Panc1 (cell line): ENCODE data around the gene FAM131B. TPM values are rescaled to one million over a fixed set of nuclear protein-coding genes. Genes with fewer than 3 reads are reported as not detected.

Experiments used
- ATAC-seq: fragments of 200-7000 bp; cut with Tn5 transposase; 2 replicates; pipeline ENCODE4 v1.9.1; 2020; ENCODE audit warnings: mild to moderate bottlenecking, moderate library complexity
- BruUV-seq: library from RNA; stranded (reverse); fragments of 400-500 nt; replicated peaks from 2 replicates; lab custom pipeline; 2021; lab: Mats Ljungman, UMichigan
- CTCF ChIA-PET: fragments of 300-600 bp; sonication (Branson Sonifier 250); formaldehyde crosslinking; loops from one replicate; lab custom pipeline; 2022; ENCODE audit warnings: antibody characterized with exemption; lab: Charles Lee
- POLR2A ChIA-PET: fragments of 300-600 bp; sonication (Branson Sonifier 250); formaldehyde crosslinking; loops from one replicate; lab custom pipeline; 2022; ENCODE audit warnings: antibody characterized with exemption; lab: Charles Lee
- DNase-seq: peaks from one replicate; pipeline ENCODE4 v3.0.0-alpha.2; 2010; ENCODE audit warnings: low read depth, low spot score
- H3K27ac ChIP-seq: 2 replicates; pipeline ENCODE4 v1.5.1; 2011; ENCODE audit warnings: mild to moderate bottlenecking, low read length, inconsistent platforms
- H3K27me3 ChIP-seq: fragments of 200-500 bp; sonication (Bioruptor generic); 2 replicates; pipeline ENCODE4 v1.6.0; 2014; ENCODE audit warnings: low read length, inconsistent platforms; ENCODE audit not compliant: control insufficient read depth, insufficient read depth
- H3K36me3 ChIP-seq: fragments of 200-500 bp; sonication (Bioruptor generic); 2 replicates; pipeline ENCODE4 v1.5.1; 2014; ENCODE audit warnings: inconsistent platforms, mild to moderate bottlenecking, low read length, moderate library complexity; ENCODE audit not compliant: control insufficient read depth, insufficient read depth
- H3K4me1 ChIP-seq: 2 replicates; pipeline ENCODE4 v1.5.1; 2011; ENCODE audit warnings: inconsistent platforms, mild to moderate bottlenecking, low read length, moderate library complexity; ENCODE audit not compliant: control insufficient read depth, insufficient read depth
- H3K4me3 ChIP-seq, 2 experiments: 2 replicates each; pipeline ENCODE4 v1.5.1; 2011 to 2012; ENCODE audit warnings: low read depth in 2 of 2, low read length in 2 of 2, mild to moderate bottlenecking in 2 of 2, inconsistent platforms in 1 of 2, moderate library complexity in 1 of 2
- H3K9me3 ChIP-seq: fragments of 200-500 bp; sonication (Bioruptor generic); 2 replicates; pipeline ENCODE4 v1.5.1; 2014; ENCODE audit warnings: low read depth, mild to moderate bottlenecking, inconsistent platforms, low read length, moderate library complexity; ENCODE audit not compliant: control insufficient read depth, insufficient read depth
- POLR2AphosphoS5 ChIP-seq: IDR thresholded peaks from 2 replicates; pipeline ENCODE4 v1.6.1; 2012; ENCODE audit warnings: mild to moderate bottlenecking, low read depth, low read length, moderate library complexity
- SIN3A ChIP-seq: IDR thresholded peaks from 2 replicates; pipeline ENCODE4 v1.6.1; 2012; ENCODE audit warnings: low read depth, mild to moderate bottlenecking, low read length, moderate library complexity, borderline replicate concordance; ENCODE audit not compliant: insufficient read depth
- TCF7L2 ChIP-seq: IDR thresholded peaks from 2 replicates; pipeline ENCODE4 v1.6.1; 2011; ENCODE audit warnings: mild to moderate bottlenecking, low read depth, low read length, inconsistent platforms
- in situ Hi-C: cut with HindIII; loops from 2 replicates; pipeline ENCODE4 v1.10.0; 2016; ENCODE audit warnings: low sequenced_read_pairs, low pct_unique_long_range_greater_than_20kb
- intact Hi-C: fragments of 100-400 bp; cut with micrococcal nuclease; formaldehyde crosslinking; loops from one replicate; pipeline ENCODE4 v1.10.0; 2022; ENCODE audit not compliant: unreplicated experiment
- total RNA-seq: library from RNA; stranded (reverse); gene quantifications from one replicate; pipeline ENCODE4 v1.2.1, GENCODE V29; 2021; ENCODE audit not compliant: unreplicated experiment
- TF ChIP-seq, protein P1 (sequence below): fragments of 450-650 bp; IDR thresholded peaks from 2 replicates; pipeline ENCODE4 v1.5.1; 2017; ENCODE audit warnings: mild to moderate bottlenecking
- TF ChIP-seq, protein P2 (sequence below), 2 experiments: IDR thresholded peaks; 2 replicates each; pipeline ENCODE4 v1.6.1; 2011 to 2012; ENCODE audit warnings: low read depth in 2 of 2, control low read depth in 1 of 2, low read length in 1 of 2, mild to moderate bottlenecking in 1 of 2, moderate library complexity in 1 of 2; ENCODE audit not compliant: insufficient read depth in 1 of 2

Gene FAM131B
- total RNA-seq, 1 experiment from 2014 or later = 1.5 TPM

DNA sequence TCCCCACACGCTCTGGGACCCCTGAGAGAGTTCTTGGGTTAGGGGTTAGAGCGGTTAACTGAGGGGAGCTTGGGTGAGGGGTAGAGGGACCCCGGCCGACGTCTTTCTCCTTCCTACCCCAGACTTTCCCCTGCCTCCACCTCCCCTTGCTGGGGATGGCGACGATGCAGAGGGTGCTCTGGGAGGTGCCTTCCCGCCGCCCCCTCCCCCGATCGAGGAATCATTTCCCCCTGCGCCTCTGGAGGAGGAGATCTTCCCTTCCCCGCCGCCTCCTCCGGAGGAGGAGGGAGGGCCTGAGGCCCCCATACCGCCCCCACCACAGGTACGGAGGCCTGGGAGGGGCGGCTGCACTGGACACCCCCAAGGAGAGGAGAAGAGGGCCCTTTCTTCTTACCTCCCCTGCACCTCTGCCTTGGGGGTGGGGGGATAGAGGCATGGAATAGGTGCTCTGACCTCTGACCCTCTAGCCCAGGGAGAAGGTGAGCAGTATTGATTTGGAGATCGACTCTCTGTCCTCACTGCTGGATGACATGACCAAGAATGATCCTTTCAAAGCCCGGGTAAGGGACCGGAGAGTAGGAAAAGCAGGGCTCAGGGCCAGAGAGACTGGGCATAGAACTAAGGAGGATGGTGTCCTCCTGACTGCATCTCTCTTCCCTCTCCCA, 19.7 kb upstream of the FAM131B start:
- Histone ChIP-seq H3K4me3 (peak overlapping the region; percentile 80 to 96), H3K27ac (peak overlapping the region; percentile 82), H3K9me3 (no peaks in the 10 kb centered on the region), H3K36me3 (peaks cover 5% of the 10 kb centered on the region; the same call in 1 of the 2 replicates), H3K27me3 (no peaks in the 10 kb centered on the region), H3K4me1 (peaks cover 12% of the 10 kb centered on the region; the same call in 1 of the 2 replicates)
- CTCF ChIA-PET = no interaction called here
- BruUV-seq = no TSS peak
- in situ Hi-C loops (no loop called here), intact Hi-C loops (no loop called here)
- DNase-seq = no peak
- no peak for ATAC-seq
- POLR2A ChIA-PET = no interaction called here
- TF ChIP-seq, protein P1, sequence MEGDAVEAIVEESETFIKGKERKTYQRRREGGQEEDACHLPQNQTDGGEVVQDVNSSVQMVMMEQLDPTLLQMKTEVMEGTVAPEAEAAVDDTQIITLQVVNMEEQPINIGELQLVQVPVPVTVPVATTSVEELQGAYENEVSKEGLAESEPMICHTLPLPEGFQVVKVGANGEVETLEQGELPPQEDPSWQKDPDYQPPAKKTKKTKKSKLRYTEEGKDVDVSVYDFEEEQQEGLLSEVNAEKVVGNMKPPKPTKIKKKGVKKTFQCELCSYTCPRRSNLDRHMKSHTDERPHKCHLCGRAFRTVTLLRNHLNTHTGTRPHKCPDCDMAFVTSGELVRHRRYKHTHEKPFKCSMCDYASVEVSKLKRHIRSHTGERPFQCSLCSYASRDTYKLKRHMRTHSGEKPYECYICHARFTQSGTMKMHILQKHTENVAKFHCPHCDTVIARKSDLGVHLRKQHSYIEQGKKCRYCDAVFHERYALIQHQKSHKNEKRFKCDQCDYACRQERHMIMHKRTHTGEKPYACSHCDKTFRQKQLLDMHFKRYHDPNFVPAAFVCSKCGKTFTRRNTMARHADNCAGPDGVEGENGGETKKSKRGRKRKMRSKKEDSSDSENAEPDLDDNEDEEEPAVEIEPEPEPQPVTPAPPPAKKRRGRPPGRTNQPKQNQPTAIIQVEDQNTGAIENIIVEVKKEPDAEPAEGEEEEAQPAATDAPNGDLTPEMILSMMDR = no peak
- TF ChIP-seq POLR2AphosphoS5 = no peak
- no peak for TF ChIP-seq TCF7L2
- TF ChIP-seq, protein P2, sequence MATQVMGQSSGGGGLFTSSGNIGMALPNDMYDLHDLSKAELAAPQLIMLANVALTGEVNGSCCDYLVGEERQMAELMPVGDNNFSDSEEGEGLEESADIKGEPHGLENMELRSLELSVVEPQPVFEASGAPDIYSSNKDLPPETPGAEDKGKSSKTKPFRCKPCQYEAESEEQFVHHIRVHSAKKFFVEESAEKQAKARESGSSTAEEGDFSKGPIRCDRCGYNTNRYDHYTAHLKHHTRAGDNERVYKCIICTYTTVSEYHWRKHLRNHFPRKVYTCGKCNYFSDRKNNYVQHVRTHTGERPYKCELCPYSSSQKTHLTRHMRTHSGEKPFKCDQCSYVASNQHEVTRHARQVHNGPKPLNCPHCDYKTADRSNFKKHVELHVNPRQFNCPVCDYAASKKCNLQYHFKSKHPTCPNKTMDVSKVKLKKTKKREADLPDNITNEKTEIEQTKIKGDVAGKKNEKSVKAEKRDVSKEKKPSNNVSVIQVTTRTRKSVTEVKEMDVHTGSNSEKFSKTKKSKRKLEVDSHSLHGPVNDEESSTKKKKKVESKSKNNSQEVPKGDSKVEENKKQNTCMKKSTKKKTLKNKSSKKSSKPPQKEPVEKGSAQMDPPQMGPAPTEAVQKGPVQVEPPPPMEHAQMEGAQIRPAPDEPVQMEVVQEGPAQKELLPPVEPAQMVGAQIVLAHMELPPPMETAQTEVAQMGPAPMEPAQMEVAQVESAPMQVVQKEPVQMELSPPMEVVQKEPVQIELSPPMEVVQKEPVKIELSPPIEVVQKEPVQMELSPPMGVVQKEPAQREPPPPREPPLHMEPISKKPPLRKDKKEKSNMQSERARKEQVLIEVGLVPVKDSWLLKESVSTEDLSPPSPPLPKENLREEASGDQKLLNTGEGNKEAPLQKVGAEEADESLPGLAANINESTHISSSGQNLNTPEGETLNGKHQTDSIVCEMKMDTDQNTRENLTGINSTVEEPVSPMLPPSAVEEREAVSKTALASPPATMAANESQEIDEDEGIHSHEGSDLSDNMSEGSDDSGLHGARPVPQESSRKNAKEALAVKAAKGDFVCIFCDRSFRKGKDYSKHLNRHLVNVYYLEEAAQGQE (IDR thresholded peaks at IDR 0.05; ENCODE audit: insufficient read depth in 1 of 2, low read depth in 2 of 2, low read length in 1 of 2) = no peak
- TF ChIP-seq SIN3A = no peak

DNA sequence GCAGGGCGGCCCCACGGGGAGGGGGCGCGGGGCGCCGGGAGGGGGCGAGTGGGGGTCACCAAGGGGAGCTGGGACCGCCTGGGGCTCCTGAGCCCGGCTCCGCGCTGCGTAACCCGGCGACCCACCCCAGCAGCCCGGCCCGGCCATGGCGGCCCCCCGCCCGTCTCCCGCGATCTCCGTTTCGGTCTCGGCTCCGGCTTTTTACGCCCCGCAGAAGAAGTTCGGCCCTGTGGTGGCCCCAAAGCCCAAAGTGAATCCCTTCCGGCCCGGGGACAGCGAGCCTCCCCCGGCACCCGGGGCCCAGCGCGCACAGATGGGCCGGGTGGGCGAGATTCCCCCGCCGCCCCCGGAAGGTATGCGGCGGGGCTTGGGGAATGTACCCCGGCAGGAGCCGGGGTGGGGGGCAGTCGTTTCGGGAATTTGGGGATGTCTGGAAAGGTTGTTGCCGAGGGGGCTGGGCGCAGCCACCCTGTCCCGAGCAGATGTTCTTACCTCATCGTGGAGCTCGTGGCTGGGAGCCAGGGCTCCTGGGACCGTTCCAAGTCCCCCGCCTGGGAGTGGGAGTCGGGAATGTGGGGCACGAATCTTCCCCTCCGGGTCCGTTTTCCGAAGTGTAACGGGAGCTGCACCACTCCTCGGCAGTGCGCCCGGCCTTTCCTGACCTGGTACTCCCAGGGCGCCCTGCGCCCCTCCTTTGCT, 19.1 kb upstream of the FAM131B start:
- Histone ChIP-seq H3K36me3 (peaks cover 5% of the 10 kb centered on the region; the same call in 1 of the 2 replicates), H3K4me3 (peak overlapping the region; percentile 80 to 96), H3K4me1 (peaks cover 12% of the 10 kb centered on the region; the same call in 1 of the 2 replicates), H3K9me3 (no peaks in the 10 kb centered on the region), H3K27ac (peak overlapping the region; percentile 82), H3K27me3 (no peaks in the 10 kb centered on the region)
- intact Hi-C loops (no loop called here), in situ Hi-C loops (no loop called here)
- ChIA-PET POLR2A (no interaction called here), CTCF (no interaction called here)
- DNase-seq = no peak
- ATAC-seq = no peak; the same call in 1 of the 2 replicates
- TF ChIP-seq, protein P2 (IDR thresholded peaks at IDR 0.05; ENCODE audit: insufficient read depth in 1 of 2, low read depth in 2 of 2, low read length in 1 of 2) = no peak
- no peak for TF ChIP-seq POLR2AphosphoS5
- no peak for TF ChIP-seq TCF7L2
- TF ChIP-seq, protein P1 = no peak
- no peak for TF ChIP-seq SIN3A
- no TSS peak for BruUV-seq
